ENCODE results near the gene GLIPR1L1.

GLIPR1L1 gene

GRCh38 chr12:75308279-75308678 lies 26.2 kb upstream of the GLIPR1L1 start:
- H3K9ac ChIP-seq (ENCODE audit: low read length) = no peak overlapping the region
- no peak overlapping the region for H2AFZ ChIP-seq (ENCODE audit: low read depth, low read length, severe bottlenecking)
- TF ChIP-seq EZH2phosphoT487 (conservative IDR thresholded peaks at IDR 0.05; ENCODE audit: low read length) (no peak), CTCF (IDR thresholded peaks at IDR 0.05; ENCODE audit: insufficient read depth, low read length, poor library complexity, severe bottlenecking) (no peak)
- no peaks in the 10 kb centered on the region for H4K20me1 ChIP-seq (ENCODE audit: low read depth, low read length)
- H3K36me3 ChIP-seq (ENCODE audit: low read length) = no peaks in the 10 kb centered on the region
- H3K4me3 ChIP-seq (ENCODE audit: insufficient read depth, low read length, poor library complexity, severe bottlenecking) = no peak overlapping the region
- H3K9me2 ChIP-seq (replicated peaks; ENCODE audit: insufficient read depth, low read length) = no peaks in the 10 kb centered on the region
- H3K9me3 ChIP-seq (ENCODE audit: insufficient read depth, low read length) = no peaks in the 10 kb centered on the region
- no peaks in the 10 kb centered on the region for H3K27me3 ChIP-seq (ENCODE audit: low read length)
- no peaks in the 10 kb centered on the region for H3K79me2 ChIP-seq (ENCODE audit: insufficient read depth, low read length)
- H3F3A ChIP-seq (ENCODE audit: insufficient read depth) = no peaks in the 10 kb centered on the region
- H3K4me2 ChIP-seq (ENCODE audit: low read depth, low read length, poor library complexity, severe bottlenecking) = no peak overlapping the region
- no peak overlapping the region for H3K27ac ChIP-seq (ENCODE audit: low read depth, low read length)

- Histone ChIP-seq H3K27me3 (ENCODE audit: low read length) (no peaks in the 10 kb centered on the region), H3K4me3 (ENCODE audit: insufficient read depth, low read length, poor library complexity, severe bottlenecking) (no peak overlapping the region), H4K20me1 (ENCODE audit: low read depth, low read length) (no peaks in the 10 kb centered on the region), H3K9ac (ENCODE audit: low read length) (no peak overlapping the region), H3K9me3 (ENCODE audit: insufficient read depth, low read length) (no peaks in the 10 kb centered on the region), H3K27ac (ENCODE audit: low read depth, low read length) (no peak overlapping the region), H3K9me2 (replicated peaks; ENCODE audit: insufficient read depth, low read length) (no peaks in the 10 kb centered on the region), H3K79me2 (ENCODE audit: insufficient read depth, low read length) (no peaks in the 10 kb centered on the region), H3K36me3 (ENCODE audit: low read length) (no peaks in the 10 kb centered on the region), H2AFZ (ENCODE audit: low read depth, low read length, severe bottlenecking) (no peak overlapping the region), H3K4me2 (ENCODE audit: low read depth, low read length, poor library complexity, severe bottlenecking) (no peak overlapping the region), H3F3A (ENCODE audit: insufficient read depth) (no peaks in the 10 kb centered on the region)
- TF ChIP-seq CTCF (IDR thresholded peaks at IDR 0.05; ENCODE audit: insufficient read depth, low read length, poor library complexity, severe bottlenecking) (no peak), EZH2phosphoT487 (conservative IDR thresholded peaks at IDR 0.05; ENCODE audit: low read length) (no peak)
Observed at GRCh38 chr12:75311369-75311768, 23.1 kb upstream of the GLIPR1L1 start.

- Histone ChIP-seq H3K4me2 (ENCODE audit: low read depth, low read length, poor library complexity, severe bottlenecking) (no peak overlapping the region), H2AFZ (ENCODE audit: low read depth, low read length, severe bottlenecking) (no peak overlapping the region), H3K9ac (ENCODE audit: low read length) (no peak overlapping the region), H3K4me3 (ENCODE audit: insufficient read depth, low read length, poor library complexity, severe bottlenecking) (no peak overlapping the region), H3K79me2 (ENCODE audit: insufficient read depth, low read length) (no peaks in the 10 kb centered on the region), H3F3A (ENCODE audit: insufficient read depth) (no peaks in the 10 kb centered on the region), H3K36me3 (ENCODE audit: low read length) (no peaks in the 10 kb centered on the region), H3K27me3 (ENCODE audit: low read length) (no peaks in the 10 kb centered on the region), H3K9me2 (replicated peaks; ENCODE audit: insufficient read depth, low read length) (no peaks in the 10 kb centered on the region), H4K20me1 (ENCODE audit: low read depth, low read length) (no peaks in the 10 kb centered on the region), H3K9me3 (ENCODE audit: insufficient read depth, low read length) (no peaks in the 10 kb centered on the region), H3K27ac (ENCODE audit: low read depth, low read length) (no peak overlapping the region)
- TF ChIP-seq CTCF (IDR thresholded peaks at IDR 0.05; ENCODE audit: insufficient read depth, low read length, poor library complexity, severe bottlenecking) = no peak
- no peak for TF ChIP-seq EZH2phosphoT487 (conservative IDR thresholded peaks at IDR 0.05; ENCODE audit: low read length)
Observed at GRCh38 chr12:75315518-75315917, 19.0 kb upstream of the GLIPR1L1 start.
